NCI-H226 (cell line): ENCODE measurements around the gene YIPF3.
"Not testable (repeated sequence)": the region's sequence is repeated elsewhere in the genome, so short reads cannot be mapped to it uniquely, and the experiment has no call there.

ENCODE experiments used
- DNase-seq: peaks from one replicate; pipeline ENCODE4 v3.0.0-alpha.2; 2015

The YIPF3 gene

GRCh38 chr6:43491750-43492661, 24.7 kb downstream of the YIPF3 start:
- peak; percentile 79 for DNase-seq

- DNase-seq: no peak
Observed at GRCh38 chr6:43490523-43490939, 26.2 kb downstream of the YIPF3 start.

- DNase-seq: no peak
Observed at GRCh38 chr6:43489277-43490072, 27.3 kb downstream of the YIPF3 start.

- no peak for DNase-seq
Observed at GRCh38 chr6:43488667-43489276, 28.0 kb downstream of the YIPF3 start.

- peak; percentile 48 for DNase-seq
Observed at GRCh38 chr6:43481591-43482236, 35.0 kb downstream of the YIPF3 start.

- DNase-seq: peak; percentile 30
Observed at GRCh38 chr6:43481075-43481474, 35.7 kb downstream of the YIPF3 start.

- DNase-seq: no peak
Observed at GRCh38 chr6:43478008-43478372, 38.7 kb downstream of the YIPF3 start.

- peak; percentile 89 for DNase-seq
Observed at GRCh38 chr6:43477235-43478007, 39.3 kb downstream of the YIPF3 start, which contains the start of gene TJAP1. Gene TJAP1, plus strand, starts transcription at chr6:43477570. Its CDS starts 21,432 bp downstream, at chr6:43499002.

- no peak for DNase-seq
Observed at GRCh38 chr6:43476746-43477145, 40.0 kb downstream of the YIPF3 start.

- DNase-seq: no peak
Observed at GRCh38 chr6:43475516-43475915, 41.2 kb downstream of the YIPF3 start.

GRCh38 chr6:43472515-43472914, 44.2 kb downstream of the YIPF3 start:
- DNase-seq: no peak

GRCh38 chr6:43471399-43471798, 45.3 kb downstream of the YIPF3 start:
- DNase-seq: no peak

GRCh38 chr6:43469947-43470346, 46.8 kb downstream of the YIPF3 start:
- DNase-seq: no peak

- no peak for DNase-seq
Observed at GRCh38 chr6:43468748-43469681, 47.7 kb downstream of the YIPF3 start.

- DNase-seq: no peak
Observed at GRCh38 chr6:43468240-43468639, 48.5 kb downstream of the YIPF3 start.

GRCh38 chr6:43467752-43468151, 49.0 kb downstream of the YIPF3 start:
- no peak for DNase-seq

GRCh38 chr6:43467265-43467664, 49.5 kb downstream of the YIPF3 start:
- not testable (repeated sequence) for DNase-seq

- no peak for DNase-seq
Observed at GRCh38 chr6:43465948-43466347, 50.8 kb downstream of the YIPF3 start.

GRCh38 chr6:43464337-43464736, 52.4 kb downstream of the YIPF3 start:
- DNase-seq: no peak

GRCh38 chr6:43461936-43462335, 54.8 kb downstream of the YIPF3 start:
- DNase-seq: no peak
